Left colon (tissue), 2 donors: Measurements from ENCODE around the gene RIIAD1. TPM values are rescaled to one million over a fixed set of nuclear protein-coding genes. Genes with fewer than 3 reads are reported as not detected.

Experiments
- ATAC-seq: fragments of 200-7000 bp; cut with Tn5 transposase; one replicate; pipeline ENCODE4 v1.9.1; 2020; ENCODE audit warnings: mild to moderate bottlenecking, moderate library complexity
- DNase-seq, 2 donors: peaks; one replicate each; pipeline ENCODE4 v3.0.0-alpha.2; 2020
- intact Hi-C, 2 donors: fragments of 100-400 bp; cut with DNase I in 1 of 2; cut with micrococcal nuclease in 1 of 2; formaldehyde crosslinking; loops; one replicate each; pipeline versions ENCODE4 v1.11.2 to v1.14.0; 2022; cut with DNase I, micrococcal nuclease
- total RNA-seq, 2 donors: library from RNA; stranded (reverse); fragmentation: NEBNext Ultra II Directional; extraction: Animal tissue kit (Norgen Biotek cat#: 25700); gene quantifications; one replicate each; pipeline ENCODE4 v1.2.1, GENCODE V29; 2021
- donor health status: DM: no; HTN: no; CAD: no.
- donor health status: DM: yes; HTN: yes; CAD: no.

RIIAD1 gene
- total RNA-seq, 2 donors from 2014 or later: 0.67 to 1.6 TPM

GRCh38 chr1:151773702-151774101, 52.4 kb downstream of the RIIAD1 start:
- DNase-seq (no peak), ATAC-seq (no peak)
- intact Hi-C loops: no loop called here

DNA sequence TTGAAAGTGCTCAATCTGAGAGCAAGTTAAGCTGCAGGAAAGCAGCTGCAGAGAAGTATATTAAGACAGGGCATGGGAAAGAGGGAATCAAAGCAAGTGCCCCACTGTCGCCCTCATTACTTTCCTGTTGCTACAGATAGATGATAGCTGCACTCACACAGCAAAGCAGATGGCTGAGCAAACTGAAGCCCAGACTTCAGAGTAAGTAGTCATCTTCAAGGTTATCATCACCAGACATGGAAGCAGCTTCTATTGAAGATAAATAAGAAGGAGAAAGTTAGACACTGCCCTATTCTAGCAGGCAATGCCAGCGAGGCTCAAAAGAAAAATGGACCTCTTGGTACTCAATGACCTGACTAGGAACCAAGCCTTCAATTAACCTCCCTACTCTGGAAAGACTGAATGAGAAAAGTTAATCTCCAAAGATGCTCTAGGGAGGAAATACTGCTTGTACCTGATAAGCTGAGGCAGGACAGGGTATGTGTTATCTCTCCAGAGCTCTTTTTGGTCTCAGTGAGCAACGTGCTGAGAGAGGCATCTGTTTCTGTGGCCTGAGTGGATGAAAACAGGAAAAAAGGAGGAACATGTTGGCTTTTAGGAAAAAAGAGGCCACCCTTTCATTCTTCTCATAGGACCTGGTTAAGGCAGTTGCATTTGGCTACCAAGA, 53.1 kb downstream of the RIIAD1 start:
- intact Hi-C loops: no loop called here
- ATAC-seq (no peak), DNase-seq (no peak)

GRCh38 chr1:151775894-151776664, 54.8 kb downstream of the RIIAD1 start:
- ATAC-seq (no peak), DNase-seq (no peak)
- intact Hi-C loops: no loop called here

- ATAC-seq: no peak
- intact Hi-C loops: no loop called here
- no peak for DNase-seq
Observed at GRCh38 chr1:151776665-151777062, 55.3 kb downstream of the RIIAD1 start.

DNA sequence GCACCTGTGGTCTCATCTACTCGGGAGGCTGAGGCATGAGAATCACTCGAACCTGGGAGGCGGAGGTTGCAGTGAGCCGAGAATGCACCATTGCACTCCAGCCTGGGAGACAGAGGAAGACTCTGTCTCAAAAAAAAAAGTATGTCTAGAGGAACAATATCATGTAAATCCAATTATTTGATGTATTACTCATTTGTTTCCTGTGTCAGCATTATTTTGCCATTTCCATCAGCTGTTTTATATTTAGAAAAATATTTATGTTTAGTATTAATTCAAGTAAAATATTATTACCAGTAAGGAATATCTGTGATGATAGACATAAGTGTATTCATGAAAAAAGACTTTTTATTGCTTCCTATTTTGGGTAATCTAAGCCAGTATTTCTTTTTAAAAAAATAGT, 56.0 kb downstream of the RIIAD1 start:
- intact Hi-C loops: no loop called here
- DNase-seq: no peak
- ATAC-seq: no peak

Other genes with a start within 250 kb of the RIIAD1 start
- gene CGN, start 210.1 kb upstream of the RIIAD1 start, total RNA-seq: 100 to 1,000 TPM; 182 to 188 TPM
- 10 to 100 TPM; 19.7 to 30.2 TPM for gene TUFT1, start 181.2 kb upstream of the RIIAD1 start, total RNA-seq
- 10 to 100 TPM; 28.4 to 30.6 TPM for gene SNX27, start 109.5 kb upstream of the RIIAD1 start, total RNA-seq
- gene CELF3, start 4.7 kb upstream of the RIIAD1 start, total RNA-seq: 1 to 10 TPM; 2.2 to 2.4 TPM
- gene MRPL9, start 42.0 kb downstream of the RIIAD1 start, total RNA-seq: 10 to 100 TPM; 44.8 to 47.5 TPM
- gene TDRKH, start 69.0 kb downstream of the RIIAD1 start, total RNA-seq: 1 to 10 TPM; 3.3 to 7.2 TPM
- under 1 TPM in 1 of 2 donors, not detected in 1; 0.20 TPM for gene LINGO4, start 83.9 kb downstream of the RIIAD1 start, total RNA-seq
- gene RORC, start 110.3 kb downstream of the RIIAD1 start, total RNA-seq: 10 to 100 TPM; 18.3 TPM
- under 1 TPM; 0.81 to 0.92 TPM for gene C2CD4D, start 118.3 kb downstream of the RIIAD1 start, total RNA-seq
- not detected for gene THEM5, start 132.2 kb downstream of the RIIAD1 start, total RNA-seq
- gene THEM4, start 188.0 kb downstream of the RIIAD1 start, total RNA-seq: 10 to 100 TPM in 1 of 2 donors, 1 to 10 TPM in 1; 7.3 to 11.0 TPM